ENCODE measurements around the gene ASAP2. TPM values are rescaled to one million over a fixed set of nuclear protein-coding genes. Genes with fewer than 3 reads are reported as not detected.

ASAP2 gene
- total and polyA plus RNA-seq, 2 donors (not counting 1 experiment from before 2014, with no cell fraction given), result 0.04 TPM; not detected in 1

- Histone ChIP-seq H2AFZ (ENCODE audit: insufficient read depth, low read depth, low read length, poor library complexity, severe bottlenecking) (no peak overlapping the region), H3K4me3 (ENCODE audit: control extremely low read depth in 1 of 5, extremely low read depth in 1 of 5, insufficient read depth in 1 of 5, low read depth in 2 of 5, low read length in 4 of 5) (no peak overlapping the region), H3K9ac (ENCODE audit: low read length) (no peak overlapping the region), H3K27me3 (replicated peaks in 1 of 4; ENCODE audit: control extremely low read depth in 1 of 4, control insufficient read depth in 3 of 4, insufficient read depth in 4 of 4, low read length in 3 of 4) (peaks cover 0 to 2% (median 0%) of the 10 kb centered on the region in 4 experiments), H3K9me3 (ENCODE audit: control extremely low read depth in 1 of 3, control insufficient read depth in 2 of 3, insufficient read depth in 1 of 3, low read length in 2 of 3) (no peaks in the 10 kb centered on the region), H3K4me1 (ENCODE audit: control insufficient read depth in 2 of 2, insufficient read depth in 2 of 2, low read length in 2 of 2) (no peaks in the 10 kb centered on the region), H3K36me3 (replicated peaks in 1 of 2; ENCODE audit: control extremely low read depth in 1 of 2, control insufficient read depth in 1 of 2, extremely low read depth in 1 of 2, insufficient read depth in 2 of 2, low read length in 1 of 2) (no peaks in the 10 kb centered on the region), H3K27ac (ENCODE audit: low read length in 2 of 2) (no peak overlapping the region), H4K20me1 (ENCODE audit: control insufficient read depth, insufficient read depth, low read length, poor library complexity, severe bottlenecking) (no peaks in the 10 kb centered on the region), H3K4me2 (replicated peaks; ENCODE audit: low read depth, low read length, poor library complexity, severe bottlenecking) (no peak overlapping the region), H3K79me2 (ENCODE audit: control insufficient read depth, insufficient read depth, low read length) (no peaks in the 10 kb centered on the region)
- H3K9me3 Mint-ChIP-seq (ENCODE audit: insufficient read depth), result peaks cover 4% of the 10 kb centered on the region
- no peak for TF ChIP-seq CTCF (IDR thresholded peaks at IDR 0.05)
- TF ChIP-seq EZH2 (IDR thresholded peaks at IDR 0.05; ENCODE audit: borderline replicate concordance, insufficient read depth, low read depth, low read length, poor library complexity, severe bottlenecking), result no peak
- no peak for DNase-seq
- H3K4me1 Mint-ChIP-seq, result no peaks in the 10 kb centered on the region
- H3K27ac Mint-ChIP-seq, result no peak overlapping the region
- ATAC-seq (ENCODE audit: low read depth), result no peak
- H3K4me3 Mint-ChIP-seq, result no peak overlapping the region
- H3K27me3 Mint-ChIP-seq, result peaks cover 7% of the 10 kb centered on the region
- POLR2A ChIA-PET, result no interaction called here
- 91% methylated on average over 17 of the region's 18 CpGs for WGBS (ENCODE audit: insufficient coverage)
- intact Hi-C loops (cut with micrococcal nuclease), result no loop called here
- CTCF ChIA-PET, result no interaction called here
Observed at GRCh38 chr2:9268301-9269080, 61.9 kb downstream of the ASAP2 start.

GRCh38 chr2:9269295-9269694 lies 62.7 kb downstream of the ASAP2 start:
- no peak overlapping the region for H3K4me3 Mint-ChIP-seq
- Histone ChIP-seq H2AFZ (ENCODE audit: insufficient read depth, low read depth, low read length, poor library complexity, severe bottlenecking) (no peak overlapping the region), H3K79me2 (ENCODE audit: control insufficient read depth, insufficient read depth, low read length) (no peaks in the 10 kb centered on the region), H3K4me2 (replicated peaks; ENCODE audit: low read depth, low read length, poor library complexity, severe bottlenecking) (no peak overlapping the region), H3K9ac (ENCODE audit: low read length) (no peak overlapping the region), H4K20me1 (ENCODE audit: control insufficient read depth, insufficient read depth, low read length, poor library complexity, severe bottlenecking) (no peaks in the 10 kb centered on the region), H3K4me3 (ENCODE audit: control extremely low read depth in 1 of 5, extremely low read depth in 1 of 5, insufficient read depth in 1 of 5, low read depth in 2 of 5, low read length in 4 of 5) (no peak overlapping the region), H3K36me3 (replicated peaks in 1 of 2; ENCODE audit: control extremely low read depth in 1 of 2, control insufficient read depth in 1 of 2, extremely low read depth in 1 of 2, insufficient read depth in 2 of 2, low read length in 1 of 2) (no peaks in the 10 kb centered on the region), H3K27me3 (replicated peaks in 1 of 4; ENCODE audit: control extremely low read depth in 1 of 4, control insufficient read depth in 3 of 4, insufficient read depth in 4 of 4, low read length in 3 of 4) (peaks cover 0 to 3% (median 0%) of the 10 kb centered on the region in 4 experiments), H3K4me1 (ENCODE audit: control insufficient read depth in 2 of 2, insufficient read depth in 2 of 2, low read length in 2 of 2) (no peaks in the 10 kb centered on the region), H3K27ac (ENCODE audit: low read length in 2 of 2) (no peak overlapping the region), H3K9me3 (ENCODE audit: control extremely low read depth in 1 of 3, control insufficient read depth in 2 of 3, insufficient read depth in 1 of 3, low read length in 2 of 3) (no peaks in the 10 kb centered on the region)
- WGBS (ENCODE audit: insufficient coverage), result 95% methylated on average over 10 of the region's 10 CpGs
- TF ChIP-seq CTCF (IDR thresholded peaks at IDR 0.05) (no peak), EZH2 (IDR thresholded peaks at IDR 0.05; ENCODE audit: borderline replicate concordance, insufficient read depth, low read depth, low read length, poor library complexity, severe bottlenecking) (no peak)
- intact Hi-C loops (cut with micrococcal nuclease), result no loop called here
- ChIA-PET CTCF (no interaction called here), POLR2A (no interaction called here)
- H3K27ac Mint-ChIP-seq, result no peak overlapping the region
- H3K27me3 Mint-ChIP-seq, result peaks cover 4% of the 10 kb centered on the region
- peaks cover 4% of the 10 kb centered on the region for H3K9me3 Mint-ChIP-seq (ENCODE audit: insufficient read depth)
- no peaks in the 10 kb centered on the region for H3K4me1 Mint-ChIP-seq
- ATAC-seq (ENCODE audit: low read depth) (no peak), DNase-seq (no peak)
